GM12878 (cell line): ENCODE measurements around the gene TGFB2. TPM values are rescaled to one million over a fixed set of nuclear protein-coding genes. Genes with fewer than 3 reads are reported as not detected.

Experiments used
- BCLAF1 ChIP-seq: fragments of 450-650 bp; IDR thresholded peaks from 2 replicates; pipeline ENCODE4 v1.6.1; 2017; ENCODE audit warnings: antibody characterized with exemption, mild to moderate bottlenecking, moderate library complexity
- BRCA1 ChIP-seq: IDR thresholded peaks from 2 replicates; pipeline ENCODE4 v1.6.1; 2011; ENCODE audit warnings: low read depth, low read length, improper control_type of control experiment
- CTCF ChIP-seq, 3 experiments: IDR thresholded peaks in 2 of 3; conservative IDR thresholded peaks in 1 of 3; 2 replicates each; pipeline ENCODE4 v1.5.1; 2011; ENCODE audit warnings: low read depth in 3 of 3, low read length in 3 of 3, mild to moderate bottlenecking in 3 of 3, control low read depth in 2 of 3, moderate library complexity in 2 of 3, inconsistent platforms in 1 of 3, mixed read lengths in 1 of 3; ENCODE audit not compliant: control insufficient read depth in 2 of 3, insufficient read depth in 1 of 3; ENCODE audit errors: extremely low read depth in 1 of 3
- E2F8 ChIP-seq: fragments of 450-650 bp; IDR thresholded peaks from 2 replicates; pipeline ENCODE4 v1.6.1; 2018; ENCODE audit warnings: mild to moderate bottlenecking, low read depth, moderate library complexity; ENCODE audit not compliant: partially characterized antibody
- MLLT1 ChIP-seq: fragments of 450-650 bp; IDR thresholded peaks from 2 replicates; pipeline ENCODE4 v1.6.1; 2016; ENCODE audit warnings: mild to moderate bottlenecking
- SREBF2 ChIP-seq: IDR thresholded peaks from 2 replicates; pipeline ENCODE4 v1.6.1; 2012; ENCODE audit warnings: mild to moderate bottlenecking, low read length
- WRNIP1 ChIP-seq: IDR thresholded peaks from 2 replicates; pipeline ENCODE4 v1.6.1; 2011; ENCODE audit warnings: low read depth, low read length, improper control_type of control experiment, borderline replicate concordance
- ZBTB11 ChIP-seq: fragments of 450-650 bp; formaldehyde crosslinking; IDR thresholded peaks from 2 replicates; pipeline ENCODE4 v1.5.0; 2022; ENCODE audit warnings: mild to moderate bottlenecking, missing genetic modification characterization
- polyA plus RNA-seq, 11 experiments: library from polyadenylated mRNA; depleted of rRNA in 4 of 11; unstranded in 6 of 11; stranded (reverse) in 5 of 11; fragments of >200 nt; fragmentation: Nextera tagmentation in 4 of 11; fragmentation: Illumina TruSeq in 1 of 11; extraction: Ambion mirVana in 4 of 11; extraction: Trizol in 1 of 11; gene quantifications; 1 replicate in 1 of 11; 2 replicates in 10 of 11; pipeline versions ENCODE4 v1.2.1 to v1.2.3, GENCODE V29; 2011 to 2016; ENCODE audit warnings: inconsistent platforms in 2 of 11, missing spikeins in 2 of 11, low read depth in 1 of 11
- total RNA-seq, 4 experiments: library from RNA; depleted of rRNA in 3 of 4; stranded (reverse); fragments of >200 nt in 3 of 4; fragmentation: Illumina TruSeq in 1 of 4; extraction: Trizol in 1 of 4; gene quantifications; 2 replicates each; pipeline versions ENCODE4 v1.2.1 to v1.2.3, GENCODE V29; 2013 to 2021

The TGFB2 gene
- total and polyA plus RNA-seq, 10 of the 15 experiments (the other 5 are each of a cell fraction or from before 2014, with no cell fraction given): 0.03 to 0.11 (median 0.04) TPM; not detected in 6

GRCh38 chr1:218414060-218414728 lies 69.1 kb downstream of the TGFB2 start (continued):
- TF ChIP-seq BCLAF1 (no peak), CTCF (IDR thresholded peaks at IDR 0.05 in 2 of 3, conservative IDR thresholded peaks at IDR 0.05 in 1 of 3; ENCODE audit: control insufficient read depth in 2 of 3, extremely low read depth in 1 of 3, insufficient read depth in 1 of 3, low read depth in 3 of 3, low read length in 3 of 3) (no peak), BRCA1 (no peak), E2F8 (no peak), WRNIP1 (no peak), ZBTB11 (CRISPR knock-in tag) (no peak), SREBF2 (no peak), MLLT1 (no peak)
